NCI-H2081 (cell line): ENCODE measurements around the gene PIGQ.
"Not testable (repeated sequence)": the region's sequence is repeated elsewhere in the genome, so short reads cannot be mapped to it uniquely, and the experiment has no call there.

ENCODE experiments used
- DNase-seq, 2 experiments: peaks; one replicate each; lab custom pipeline; 2025; lab: John Stamatoyannopoulos, UW

PIGQ gene

GRCh38 chr16:586047-586644 lies 16.4 kb downstream of the PIGQ start:
- DNase-seq = no peak

GRCh38 chr16:586645-587590 lies 17.1 kb downstream of the PIGQ start:
- DNase-seq = no peak

DNA sequence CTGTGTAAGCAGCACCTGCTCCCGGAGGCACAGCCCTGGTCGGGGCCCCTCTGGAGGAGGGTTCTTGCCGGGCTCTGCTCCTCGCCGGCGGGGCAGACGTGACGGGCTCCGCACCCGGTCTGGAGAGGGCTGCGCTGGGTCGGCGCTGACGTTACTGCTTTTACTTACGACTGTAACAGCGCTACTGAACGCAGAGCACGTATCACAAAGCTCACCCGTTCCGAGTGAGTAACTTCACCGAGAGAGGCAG lies 18.8 kb downstream of the PIGQ start:
- peak in 1 of 2 experiments; percentile 22 for DNase-seq

DNA sequence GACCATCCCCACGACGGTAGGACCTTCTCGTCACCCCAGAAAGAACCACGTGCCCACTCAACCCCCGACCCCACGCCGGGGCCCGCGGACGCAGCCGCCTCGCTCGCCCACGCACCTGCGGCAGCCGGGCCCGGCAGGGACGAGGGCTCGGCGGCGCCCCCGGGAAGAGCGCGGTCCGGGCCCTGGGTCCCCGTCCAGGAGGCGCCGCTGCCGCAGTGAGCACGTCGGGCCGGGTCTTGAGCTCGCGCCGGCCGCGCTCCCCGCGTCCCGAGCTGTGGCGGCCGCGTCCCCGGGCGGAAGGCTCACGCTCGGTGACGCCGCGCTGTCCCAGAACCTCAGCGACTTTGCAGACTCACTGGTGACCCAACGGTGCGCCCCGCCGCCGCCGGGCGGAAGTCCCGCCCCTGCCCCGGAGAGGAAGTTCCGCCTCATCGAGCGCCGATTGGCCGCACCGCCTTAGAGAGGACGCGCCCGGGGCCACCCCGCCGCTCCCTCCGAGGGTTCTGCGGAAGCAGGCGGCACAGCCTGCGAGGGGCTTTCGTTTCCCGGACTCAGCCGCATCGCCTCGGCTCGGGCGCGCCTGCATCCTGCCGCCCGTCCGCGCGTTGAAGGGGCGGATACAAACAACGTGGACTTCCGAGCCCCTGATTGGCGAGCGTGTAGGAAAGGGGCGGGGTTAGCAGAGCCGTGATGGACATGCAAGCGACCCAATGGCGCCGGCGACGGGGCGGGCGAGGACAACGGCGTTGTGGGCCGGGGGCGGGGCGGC lies 19.3 kb downstream of the PIGQ start:
- peak; percentile 92 to 94 for DNase-seq

GRCh38 chr16:589658-590187 lies 20.0 kb downstream of the PIGQ start, which contains the start of gene RAB40C:
RAB40C (plus strand) TSS chr16:590066; CDS start chr16:590292, 226 bp downstream.
- peak; percentile 96 for DNase-seq

DNA sequence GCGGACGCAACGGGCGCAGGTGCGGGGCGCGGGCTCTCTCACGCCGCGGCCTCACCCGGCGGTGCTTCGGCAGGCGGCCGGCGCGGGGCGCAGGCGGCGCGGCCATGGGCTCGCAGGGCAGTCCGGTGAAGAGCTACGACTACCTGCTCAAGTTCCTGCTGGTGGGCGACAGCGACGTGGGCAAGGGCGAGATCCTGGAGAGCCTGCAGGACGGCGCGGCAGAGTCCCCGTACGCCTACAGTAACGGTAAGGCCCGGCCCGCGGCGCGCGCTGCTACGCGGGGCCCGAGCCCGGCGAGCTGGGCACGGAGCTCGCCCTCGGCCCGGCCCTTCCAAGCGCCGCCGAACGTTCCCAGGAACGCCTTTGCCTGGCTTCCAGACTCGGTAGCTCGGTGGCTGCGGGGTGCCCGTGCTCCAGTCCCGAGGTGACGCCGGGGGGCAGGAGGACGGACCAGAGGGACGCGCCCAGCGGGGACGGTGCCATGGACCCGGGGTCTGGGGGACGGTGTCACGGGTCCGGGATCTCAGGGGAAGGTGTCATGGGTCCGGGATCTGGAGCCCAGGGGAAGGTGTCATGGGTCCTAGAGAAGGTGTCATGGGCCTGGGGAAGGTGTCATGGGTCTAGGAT lies 20.5 kb downstream of the PIGQ start:
- DNase-seq = no peak

DNA sequence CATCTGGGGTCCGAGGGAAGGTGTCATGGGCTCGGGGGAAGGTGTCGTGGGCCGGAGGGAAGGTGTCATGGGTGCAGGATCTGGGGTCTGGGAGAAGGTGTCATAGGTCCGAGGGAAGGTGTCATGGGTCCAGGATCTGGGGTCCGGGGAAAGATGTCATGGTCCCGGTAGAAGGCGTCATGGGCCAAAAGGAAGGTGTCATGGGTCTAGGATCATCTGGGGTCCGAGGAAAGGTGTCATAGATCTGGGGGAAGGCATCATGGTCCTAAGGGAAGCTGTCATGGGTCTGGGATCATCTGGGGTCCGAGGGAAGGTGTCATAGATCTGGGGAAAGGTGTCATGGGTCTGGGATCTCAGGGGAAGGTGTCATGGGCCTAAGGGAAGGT lies 21.0 kb downstream of the PIGQ start:
- DNase-seq = no peak

DNA sequence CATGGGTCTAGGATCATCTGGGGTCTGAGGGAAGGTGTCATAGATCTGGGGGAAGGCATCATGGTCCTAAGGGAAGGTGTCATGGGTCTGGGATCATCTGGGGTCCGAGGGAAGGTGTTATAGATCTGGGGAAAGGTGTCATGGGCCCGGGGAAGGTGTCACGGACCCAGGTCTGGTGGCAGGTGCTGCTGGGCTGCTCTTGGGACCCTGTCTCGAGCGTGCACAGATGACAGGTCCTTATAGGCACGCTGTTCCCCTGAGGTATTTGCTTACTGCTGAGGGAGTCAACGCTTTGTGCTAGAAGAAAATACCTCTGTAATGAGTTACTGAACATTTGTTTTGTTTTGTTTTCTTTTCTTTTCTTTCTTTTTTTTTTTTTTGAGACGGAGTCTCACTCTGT lies 21.5 kb downstream of the PIGQ start:
- DNase-seq = no peak

GRCh38 chr16:591892-592517 lies 22.2 kb downstream of the PIGQ start:
- no peak for DNase-seq

GRCh38 chr16:592518-593306 lies 22.9 kb downstream of the PIGQ start:
- DNase-seq = peak in 1 of 2 experiments; percentile 47

GRCh38 chr16:593406-593805 lies 23.6 kb downstream of the PIGQ start:
- DNase-seq = peak in 1 of 2 experiments; percentile 47

- no peak for DNase-seq
Observed at GRCh38 chr16:593807-594206, 24.0 kb downstream of the PIGQ start.

- DNase-seq = no peak
Observed at GRCh38 chr16:595094-595528, 25.3 kb downstream of the PIGQ start.

DNA sequence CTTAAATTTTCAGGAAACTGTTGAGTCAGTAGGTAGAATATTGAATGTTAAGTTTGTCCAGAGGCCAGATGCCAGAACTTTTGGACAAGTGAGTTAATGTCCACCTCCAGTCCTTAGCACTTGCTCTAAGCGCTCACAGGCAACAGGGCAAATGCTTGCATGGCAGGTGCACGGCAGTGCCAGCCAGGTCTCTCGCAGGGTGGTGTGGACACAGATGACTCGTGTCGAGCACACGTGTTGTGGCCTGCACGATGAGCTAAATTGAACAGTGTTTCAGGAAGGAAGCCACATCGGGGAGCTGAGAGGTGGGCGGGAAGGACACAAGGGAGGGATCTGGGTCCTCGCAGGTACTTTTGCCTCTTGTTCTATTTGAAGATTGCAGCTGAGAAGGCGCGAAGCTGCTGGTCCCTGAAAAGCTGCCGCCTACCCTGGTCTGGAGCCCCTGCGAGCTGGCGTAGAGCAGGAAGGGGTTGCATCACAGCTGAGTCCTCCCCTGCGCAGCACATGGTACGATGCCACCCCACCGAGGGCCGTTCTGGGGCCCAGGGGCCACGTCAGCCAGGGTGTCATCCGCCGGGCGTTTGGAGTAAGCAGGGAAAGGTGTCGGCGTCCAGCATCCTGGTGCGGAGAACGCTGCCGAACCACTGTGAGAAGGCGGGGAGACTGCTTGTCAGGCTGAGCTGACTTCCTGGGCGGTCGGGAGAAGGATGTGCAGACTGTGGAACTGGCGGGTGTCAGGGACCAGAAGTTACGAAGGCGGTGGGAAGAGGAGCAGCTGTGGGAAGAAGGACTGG lies 26.4 kb downstream of the PIGQ start:
- DNase-seq = peak in 1 of 2 experiments; percentile 27

DNA sequence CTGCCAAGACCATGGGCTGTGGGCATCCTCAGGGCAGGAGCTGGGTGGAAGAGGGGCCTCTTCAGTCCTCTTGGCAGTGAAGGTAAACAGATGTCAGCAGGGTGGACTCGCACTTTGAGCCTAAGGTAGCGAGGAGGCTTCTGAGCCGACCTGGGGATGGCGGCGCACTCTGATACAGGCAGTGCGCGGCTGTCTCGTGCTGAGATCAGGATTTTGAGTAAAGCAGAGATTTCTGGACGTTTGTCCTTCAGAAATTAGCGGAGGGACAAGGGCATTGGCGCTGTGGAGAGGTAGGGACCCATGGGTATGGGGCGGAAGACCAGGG lies 26.9 kb downstream of the PIGQ start:
- DNase-seq = no peak

DNA sequence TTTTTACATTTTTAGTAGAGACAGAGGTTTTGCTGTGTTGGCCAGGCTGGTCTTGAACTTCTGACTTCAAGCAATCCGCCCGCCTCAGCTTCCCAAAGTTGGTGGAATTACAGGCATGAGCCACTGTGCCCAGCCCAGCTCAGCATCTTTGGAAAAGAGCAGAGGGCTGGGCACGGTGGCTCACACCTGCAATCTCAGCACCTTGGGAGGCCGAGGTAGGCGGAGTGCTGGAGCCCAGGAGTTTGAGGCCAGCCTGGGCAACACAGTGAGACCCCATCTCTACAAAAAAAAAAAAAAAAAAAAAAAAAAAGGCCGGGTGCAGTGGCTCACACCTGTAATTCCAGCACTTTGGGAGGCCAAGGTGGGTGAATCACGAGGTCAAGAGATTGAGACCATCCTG lies 27.9 kb downstream of the PIGQ start:
- DNase-seq = not testable (repeated sequence)

DNA sequence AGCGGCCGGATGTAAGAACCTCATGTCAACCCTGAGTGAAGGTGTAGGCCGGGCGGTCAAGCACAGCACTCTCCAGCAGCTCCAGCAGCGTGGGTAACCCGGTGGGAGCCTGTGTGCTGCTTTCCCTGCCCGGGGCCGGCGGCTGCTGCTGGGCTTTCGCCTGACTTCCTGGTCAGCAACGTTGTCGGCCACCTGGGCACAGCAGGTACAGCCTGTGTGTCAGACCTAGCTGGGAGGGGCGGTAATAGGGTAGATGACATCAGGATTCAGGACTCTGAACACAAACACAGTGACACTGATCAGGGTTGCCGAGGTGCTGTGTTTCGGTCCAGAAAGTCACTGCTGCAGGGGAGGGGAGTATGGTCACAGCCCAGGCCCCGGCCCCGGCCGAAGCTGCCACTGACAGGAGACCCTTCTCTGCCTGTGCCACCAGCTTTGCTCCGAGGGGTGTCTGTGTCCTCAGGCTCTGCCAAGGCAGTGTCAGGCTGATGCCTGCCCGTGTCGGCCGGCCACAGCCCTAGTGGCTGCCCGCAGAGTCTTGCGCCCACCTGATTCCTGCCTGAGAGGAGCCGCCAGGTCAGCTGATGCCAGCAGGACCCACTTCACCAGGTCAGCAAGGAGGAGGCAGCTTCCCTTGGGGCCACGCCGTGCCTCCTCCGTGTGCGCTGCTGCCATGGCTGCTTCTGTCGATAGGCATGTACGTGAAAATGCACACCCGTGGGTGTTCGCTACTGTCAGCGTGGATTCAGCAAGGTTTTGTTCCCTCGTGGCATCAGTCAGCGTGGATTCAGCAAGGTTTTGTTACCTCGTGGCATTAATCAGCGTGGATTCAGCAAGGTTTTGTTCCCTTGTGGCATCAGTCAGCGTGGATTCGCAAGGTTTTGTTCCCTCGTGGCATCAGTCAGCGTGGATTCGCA lies 29.3 kb downstream of the PIGQ start:
- no peak for DNase-seq

GRCh38 chr16:600781-601180 lies 31.0 kb downstream of the PIGQ start:
- DNase-seq = no peak

- DNase-seq = no peak
Observed at GRCh38 chr16:603933-604332, 34.2 kb downstream of the PIGQ start.
